Esophagus squamous epithelium (tissue), 5 donors: ENCODE data around the gene C5orf63. TPM values are rescaled to one million over a fixed set of nuclear protein-coding genes. Genes with fewer than 3 reads are reported as not detected.

ENCODE experiments used
- DNase-seq: peaks from one replicate; lab custom pipeline; 2025; lab: John Stamatoyannopoulos, UW
- H3K27ac ChIP-seq, 4 donors: fragments of 200-600 bp; sonication (generic); one replicate each; pipeline ENCODE4 v1.5.1; 2016 to 2019; ENCODE audit warnings: mild to moderate bottlenecking in 1 of 4
- H3K27me3 ChIP-seq, 4 donors: fragments of 200-600 bp; sonication (generic); 1 replicate in 3 of 4; 2 replicates in 1 of 4; pipeline versions ENCODE4 v1.5.1 to v1.6.0; 2017 to 2021; ENCODE audit warnings: antibody characterized with exemption in 1 of 4
- H3K36me3 ChIP-seq, 3 donors: fragments of 200-600 bp; sonication (generic); one replicate each; pipeline ENCODE4 v1.5.1; 2016 to 2019
- H3K4me1 ChIP-seq, 3 donors: fragments of 200-600 bp; sonication (generic); one replicate each; pipeline ENCODE4 v1.5.1; 2017 to 2019
- H3K4me3 ChIP-seq, 4 donors: fragments of 200-600 bp; sonication (generic); 1 replicate in 3 of 4; 2 replicates in 1 of 4; pipeline ENCODE4 v1.5.1; 2016 to 2019; ENCODE audit warnings: mild to moderate bottlenecking in 2 of 4, moderate library complexity in 1 of 4
- H3K9me3 ChIP-seq, 3 donors: fragments of 200-600 bp; sonication (generic); one replicate each; pipeline ENCODE4 v1.5.1; 2016 to 2019
- CTCF ChIP-seq, 6 experiments: fragments of 450-650 bp in 4 of 6; fragments of 200-600 bp in 2 of 6; sonication (generic) in 2 of 6; IDR thresholded peaks; one replicate each; pipeline ENCODE4 v1.5.1; 2016 to 2019; ENCODE audit warnings: antibody characterized with exemption in 6 of 6, mild to moderate bottlenecking in 4 of 6, moderate library complexity in 4 of 6
- POLR2A ChIP-seq, 4 donors: fragments of 450-650 bp; IDR thresholded peaks; one replicate each; pipeline ENCODE4 v1.6.1; 2017; ENCODE audit warnings: antibody characterized with exemption in 4 of 4, mild to moderate bottlenecking in 4 of 4, moderate library complexity in 3 of 4
- WGBS, 2 donors: methylation state at CpG; one replicate each; pipeline ENCODE4 v1.1.5; 2018; 5-methylcytosine and 5-hydroxymethylcytosine counted together
- intact Hi-C: fragments of 100-400 bp; cut with DNase I; formaldehyde crosslinking; loops from one replicate; pipeline ENCODE4 v1.15.0; 2022
- total RNA-seq, 4 donors: library from RNA; depleted of rRNA; stranded (reverse); fragments of >200 nt; gene quantifications; one replicate each; pipeline ENCODE4 v1.1.0, GENCODE V29; 2016
- donor health status: DM: yes; HTN: yes; CAD: no.

C5orf63 gene
- total RNA-seq, 4 donors from 2014 or later: 3.4 to 5.1 (median 3.9) TPM

- H3K9me3 ChIP-seq: no peaks in the 10 kb centered on the region
- no peak overlapping the region for H3K4me3 ChIP-seq
- DNase-seq: no peak
- H3K4me1 ChIP-seq: peaks cover 0 to 5% (median 0%) of the 10 kb centered on the region in 3 donors
- H3K36me3 ChIP-seq: peaks cover 0 to 6% (median 0%) of the 10 kb centered on the region in 3 donors
- TF ChIP-seq CTCF (IDR thresholded peaks at IDR 0.05): no peak
- TF ChIP-seq POLR2A (IDR thresholded peaks at IDR 0.05): no peak
- H3K27me3 ChIP-seq: no peaks in the 10 kb centered on the region
- intact Hi-C loops: no loop called here
- peak overlapping the region in 1 of 4 donors; percentile 46 for H3K27ac ChIP-seq
- WGBS, 2 donors: 58 to 60% methylated on average over 4 of the region's 4 CpGs
Measured at GRCh38 chr5:127064253-127064840, 9.0 kb downstream of the C5orf63 start.

DNA sequence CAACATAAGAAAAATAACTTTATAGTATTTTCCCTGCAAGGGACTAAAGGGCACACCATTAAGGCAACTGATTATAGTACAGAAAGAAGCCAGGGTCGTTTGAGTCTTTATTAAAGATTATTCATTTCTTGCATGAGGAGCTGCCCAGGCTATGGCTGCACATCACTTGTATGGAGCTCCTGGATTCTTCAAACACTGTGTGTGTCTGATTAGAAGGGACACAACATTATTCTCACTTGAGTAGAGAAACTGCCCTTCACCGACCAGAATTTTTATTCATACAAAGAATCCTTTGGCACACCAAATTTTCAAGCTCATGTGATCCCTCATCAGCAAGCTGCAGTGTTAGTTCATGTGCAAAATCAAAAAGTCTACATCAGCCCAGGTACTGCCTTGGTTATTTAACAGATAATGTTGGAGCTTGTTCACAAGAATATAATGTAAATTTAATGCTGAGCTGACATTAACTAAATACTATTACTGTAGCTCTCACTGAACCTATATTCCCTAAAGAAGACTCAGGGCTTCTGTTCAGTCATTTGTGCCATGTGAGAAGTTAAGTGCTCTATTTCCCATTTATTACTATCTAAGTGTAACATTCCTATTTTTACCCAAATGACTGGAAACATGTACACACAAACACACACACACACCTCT, 9.9 kb downstream of the C5orf63 start:
- H3K9me3 ChIP-seq: no peaks in the 10 kb centered on the region
- H3K36me3 ChIP-seq: peaks cover 0 to 3% (median 0%) of the 10 kb centered on the region in 3 donors
- no peak overlapping the region for H3K4me3 ChIP-seq
- 58 to 82% methylated on average over 2 of the region's 2 CpGs for WGBS, 2 donors
- intact Hi-C loops: no loop called here
- no peak overlapping the region for H3K27ac ChIP-seq
- TF ChIP-seq POLR2A (IDR thresholded peaks at IDR 0.05) (no peak), CTCF (IDR thresholded peaks at IDR 0.05) (no peak)
- DNase-seq: no peak
- peaks cover 0 to 5% (median 0%) of the 10 kb centered on the region in 3 donors for H3K4me1 ChIP-seq
- no peaks in the 10 kb centered on the region for H3K27me3 ChIP-seq

- no peak for TF ChIP-seq CTCF (IDR thresholded peaks at IDR 0.05)
- TF ChIP-seq POLR2A (IDR thresholded peaks at IDR 0.05): no peak
- Histone ChIP-seq H3K36me3 (peaks cover 0 to 9% (median 0%) of the 10 kb centered on the region in 3 donors), H3K9me3 (no peaks in the 10 kb centered on the region), H3K27ac (no peak overlapping the region), H3K27me3 (no peaks in the 10 kb centered on the region), H3K4me3 (no peak overlapping the region), H3K4me1 (peaks cover 0 to 5% (median 0%) of the 10 kb centered on the region in 3 donors)
- 69 to 79% methylated on average over 1 of the region's 1 CpG for WGBS, 2 donors
- no peak for DNase-seq
- intact Hi-C loops: no loop called here
Measured at GRCh38 chr5:127061956-127062355, 11.3 kb downstream of the C5orf63 start.

DNA sequence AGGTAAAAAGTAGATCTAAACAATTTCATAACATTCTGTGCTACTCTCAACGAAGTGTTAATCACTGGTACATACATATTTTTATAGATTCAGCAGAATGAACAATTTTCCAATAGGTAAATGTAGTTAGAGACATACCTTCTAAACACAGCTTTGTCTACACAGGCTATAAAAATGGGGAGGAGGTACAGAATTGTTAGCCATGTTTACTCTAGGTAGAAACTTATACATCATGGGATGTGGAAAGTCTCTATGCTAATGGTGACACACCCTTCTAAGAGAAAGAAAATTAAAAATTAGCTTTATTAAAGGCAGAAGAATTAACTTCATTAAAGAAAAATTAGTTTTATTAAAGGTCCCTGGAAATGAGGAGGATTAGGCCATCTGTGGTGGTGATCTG, 11.8 kb downstream of the C5orf63 start:
- intact Hi-C loops: no loop called here
- no peaks in the 10 kb centered on the region for H3K27me3 ChIP-seq
- no peaks in the 10 kb centered on the region for H3K9me3 ChIP-seq
- no peak overlapping the region for H3K4me3 ChIP-seq
- no peak for DNase-seq
- peaks cover 0 to 5% (median 0%) of the 10 kb centered on the region in 3 donors for H3K4me1 ChIP-seq
- 68 to 81% methylated on average over 1 of the region's 1 CpG for whole genome bisulfite sequencing, 2 donors
- H3K27ac ChIP-seq: no peak overlapping the region
- H3K36me3 ChIP-seq: peaks cover 0 to 12% (median 0%) of the 10 kb centered on the region in 3 donors
- TF ChIP-seq POLR2A (IDR thresholded peaks at IDR 0.05) (no peak), CTCF (IDR thresholded peaks at IDR 0.05) (no peak)

DNA sequence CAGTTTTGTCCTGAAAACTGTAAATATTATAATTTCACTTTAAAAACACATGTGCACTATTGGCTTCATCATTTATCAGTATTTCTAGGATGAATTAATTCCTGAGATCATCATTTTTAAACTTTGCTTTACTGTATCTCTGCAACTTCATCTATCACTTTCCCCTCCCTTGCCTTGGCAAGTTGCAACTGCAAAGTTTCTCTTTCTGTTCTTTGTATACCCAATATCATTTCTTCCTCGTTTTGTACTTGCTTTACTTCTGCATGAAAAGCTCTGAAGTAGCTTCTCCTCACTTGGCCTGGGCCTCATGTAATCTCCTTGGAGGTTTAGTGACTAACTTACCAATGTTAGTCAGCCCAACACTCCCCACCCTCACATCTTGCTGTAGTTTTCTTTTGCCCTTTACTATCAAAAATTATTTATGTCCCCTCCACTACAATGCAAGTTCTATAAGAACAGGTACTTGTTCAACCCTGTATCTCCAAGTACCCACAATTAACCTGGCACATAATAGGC, 12.8 kb downstream of the C5orf63 start:
- no peaks in the 10 kb centered on the region for H3K27me3 ChIP-seq
- H3K4me3 ChIP-seq: no peak overlapping the region
- peaks cover 0 to 5% (median 0%) of the 10 kb centered on the region in 3 donors for H3K4me1 ChIP-seq
- no peak overlapping the region for H3K27ac ChIP-seq
- no peaks in the 10 kb centered on the region for H3K9me3 ChIP-seq
- H3K36me3 ChIP-seq: peaks cover 0 to 22% (median 0%) of the 10 kb centered on the region in 3 donors
- intact Hi-C loops: no loop called here
- DNase-seq: no peak
- 32% methylated on average over 1 of the region's 1 CpG for WGBS, 2 donors
- no peak for TF ChIP-seq POLR2A (IDR thresholded peaks at IDR 0.05)
- no peak for TF ChIP-seq CTCF (IDR thresholded peaks at IDR 0.05)
